ENCODE measurements around the gene PDCD10.
A peak's percentile ranks its signal among the peaks of the same experiment; 100 is the strongest.

The PDCD10 gene

GRCh38 chr3:167733961-167734497, 663 bp downstream of the PDCD10 start:
- DNase-seq: no peak

- no peak for DNase-seq
These were observed 2.2 kb downstream of the PDCD10 start for GRCh38 chr3:167732313-167733065.

GRCh38 chr3:167731393-167731792, 3.3 kb downstream of the PDCD10 start:
- no peak for DNase-seq

GRCh38 chr3:167729591-167729990, 5.1 kb downstream of the PDCD10 start:
- no peak for DNase-seq

- no peak for DNase-seq
These were observed 5.9 kb downstream of the PDCD10 start for GRCh38 chr3:167728632-167729323.

GRCh38 chr3:167728176-167728575, 6.5 kb downstream of the PDCD10 start:
- no peak for DNase-seq

- DNase-seq: no peak
These were observed 10.8 kb downstream of the PDCD10 start for GRCh38 chr3:167723872-167724271.

- DNase-seq: no peak
These were observed 11.6 kb downstream of the PDCD10 start for GRCh38 chr3:167723025-167723512.

GRCh38 chr3:167718582-167718981, 16.1 kb downstream of the PDCD10 start:
- DNase-seq: no peak

GRCh38 chr3:167716920-167717319, 17.8 kb downstream of the PDCD10 start:
- no peak for DNase-seq

- no peak for DNase-seq
These were observed 19.8 kb downstream of the PDCD10 start for GRCh38 chr3:167714871-167715270.

GRCh38 chr3:167712445-167712844, 22.2 kb downstream of the PDCD10 start:
- DNase-seq: no peak

- no peak for DNase-seq
These were observed 23.3 kb downstream of the PDCD10 start for GRCh38 chr3:167711439-167711838.

- no peak for DNase-seq
These were observed 24.1 kb downstream of the PDCD10 start for GRCh38 chr3:167710552-167710951.

GRCh38 chr3:167709690-167710089, 25.0 kb downstream of the PDCD10 start:
- DNase-seq: no peak

- DNase-seq: no peak
These were observed 28.9 kb downstream of the PDCD10 start for GRCh38 chr3:167705840-167706239.

GRCh38 chr3:167700926-167701325, 33.8 kb downstream of the PDCD10 start:
- no peak for DNase-seq

- no peak for DNase-seq
These were observed 34.6 kb downstream of the PDCD10 start for GRCh38 chr3:167700046-167700445.

GRCh38 chr3:167694121-167694520, 40.6 kb downstream of the PDCD10 start:
- no peak for DNase-seq

GRCh38 chr3:167691366-167691765, 43.3 kb downstream of the PDCD10 start:
- DNase-seq: no peak

- DNase-seq: peak; percentile 14 to 18
These were observed 50.2 kb downstream of the PDCD10 start for GRCh38 chr3:167684388-167684993.

- no peak for DNase-seq
These were observed 55.2 kb downstream of the PDCD10 start for GRCh38 chr3:167679526-167679925.

- no peak for DNase-seq
These were observed 58.8 kb downstream of the PDCD10 start for GRCh38 chr3:167675848-167676247.

GRCh38 chr3:167673221-167673620, 61.5 kb downstream of the PDCD10 start:
- no peak for DNase-seq
